NT2/D1 (cell line): Measurements from ENCODE around the gene KCNH5.
"Not testable (repeated sequence)": the region's sequence is repeated elsewhere in the genome, so short reads cannot be mapped to it uniquely, and the experiment has no call there.

Source experiments
- DNase-seq: peaks from one replicate; pipeline ENCODE4 v3.0.0-alpha.2; 2011; ENCODE audit warnings: low read depth, low spot score
- H3K27me3 ChIP-seq: 2 replicates; pipeline ENCODE4 v1.6.0; 2011; ENCODE audit warnings: mild to moderate bottlenecking; ENCODE audit not compliant: insufficient read length, insufficient read depth
- H3K36me3 ChIP-seq: 2 replicates; pipeline ENCODE4 v1.6.1; 2011; ENCODE audit warnings: mild to moderate bottlenecking, low read length, mixed read lengths; ENCODE audit not compliant: insufficient read depth, insufficient read length
- H3K4me1 ChIP-seq: 2 replicates; pipeline ENCODE4 v1.5.1; 2011; ENCODE audit not compliant: insufficient read depth, insufficient read length
- H3K4me3 ChIP-seq: 2 replicates; pipeline ENCODE4 v1.5.1; 2011; ENCODE audit warnings: low read depth; ENCODE audit not compliant: insufficient read length
- H3K9ac ChIP-seq: 2 replicates; pipeline ENCODE4 v1.6.0; 2011; ENCODE audit warnings: low read depth; ENCODE audit not compliant: insufficient read length
- H3K9me3 ChIP-seq: 2 replicates; pipeline ENCODE4 v1.5.1; 2011; ENCODE audit warnings: mild to moderate bottlenecking, low read length; ENCODE audit not compliant: insufficient read depth
- SUZ12 ChIP-seq: IDR thresholded peaks from 2 replicates; pipeline ENCODE4 v1.6.1; 2011; ENCODE audit not compliant: insufficient read length, insufficient read depth; ENCODE audit errors: extremely low read depth
- YY1 ChIP-seq: IDR thresholded peaks from 2 replicates; pipeline ENCODE4 v1.6.1; 2011; ENCODE audit not compliant: insufficient read length, insufficient read depth
- ZNF274 ChIP-seq: IDR thresholded peaks from 2 replicates; pipeline ENCODE4 v1.6.1; 2011; ENCODE audit warnings: mild to moderate bottlenecking, low read depth, low read length

KCNH5 gene

GRCh38 chr14:62778310-62778709 is 266.9 kb downstream of the KCNH5 start:
- H3K9ac ChIP-seq: no peak overlapping the region
- no peak for DNase-seq
- H3K9me3 ChIP-seq: no peaks in the 10 kb centered on the region
- H3K36me3 ChIP-seq: no peaks in the 10 kb centered on the region
- H3K4me1 ChIP-seq: no peaks in the 10 kb centered on the region
- H3K27me3 ChIP-seq: no peaks in the 10 kb centered on the region
- TF ChIP-seq SUZ12 (no peak), ZNF274 (no peak), YY1 (no peak)
- H3K4me3 ChIP-seq: no peak overlapping the region

GRCh38 chr14:62777510-62777909 is 267.7 kb downstream of the KCNH5 start:
- Histone ChIP-seq H3K36me3 (no peaks in the 10 kb centered on the region), H3K4me3 (no peak overlapping the region), H3K4me1 (no peaks in the 10 kb centered on the region), H3K9me3 (no peaks in the 10 kb centered on the region), H3K9ac (no peak overlapping the region), H3K27me3 (no peaks in the 10 kb centered on the region)
- TF ChIP-seq SUZ12: no peak
- TF ChIP-seq ZNF274: no peak
- TF ChIP-seq YY1: no peak
- no peak for DNase-seq

DNA sequence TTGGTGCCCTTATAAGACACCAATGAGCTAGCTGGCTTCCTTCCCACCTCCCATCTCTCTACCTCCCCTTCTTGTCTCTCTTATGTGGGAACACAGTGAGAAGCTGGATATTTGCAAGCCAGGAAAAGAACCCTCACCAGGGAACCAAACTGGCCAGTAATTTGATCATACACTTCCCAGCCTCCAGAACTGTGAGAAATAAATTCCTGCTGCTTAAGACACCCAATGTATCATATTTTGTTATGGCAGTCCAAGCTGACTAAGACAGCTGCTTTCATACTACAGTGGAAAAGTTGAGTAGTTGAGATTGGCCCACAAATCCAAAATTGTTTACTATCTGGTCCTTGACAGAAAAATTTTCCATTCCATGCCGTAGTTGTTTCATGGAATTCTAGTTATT is 269.0 kb downstream of the KCNH5 start:
- Histone ChIP-seq H3K4me1 (no peaks in the 10 kb centered on the region), H3K36me3 (no peaks in the 10 kb centered on the region), H3K9me3 (no peaks in the 10 kb centered on the region), H3K27me3 (no peaks in the 10 kb centered on the region), H3K9ac (no peak overlapping the region), H3K4me3 (no peak overlapping the region)
- no peak for TF ChIP-seq SUZ12
- TF ChIP-seq YY1: no peak
- no peak for TF ChIP-seq ZNF274
- DNase-seq: no peak

DNA sequence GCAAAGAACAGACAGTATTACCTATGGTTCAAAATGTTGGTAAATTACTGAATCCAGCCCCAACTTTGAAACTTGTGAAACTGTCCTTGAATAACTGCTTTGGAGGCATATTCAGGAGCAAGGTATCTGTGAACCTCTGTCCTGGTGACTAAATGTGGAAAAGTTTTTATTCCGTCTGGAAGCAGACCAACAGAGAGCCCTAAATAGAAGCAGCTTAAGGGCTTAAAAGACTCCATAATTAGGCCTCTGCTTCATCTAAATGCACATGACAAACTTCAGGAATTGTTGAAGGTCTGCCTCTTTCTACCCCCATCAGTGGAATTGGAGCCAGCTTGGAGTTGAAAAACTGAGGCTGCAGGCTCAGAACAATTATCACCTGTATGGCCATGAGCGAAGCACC is 276.5 kb downstream of the KCNH5 start:
- no peaks in the 10 kb centered on the region for H3K9me3 ChIP-seq
- no peaks in the 10 kb centered on the region for H3K36me3 ChIP-seq

GRCh38 chr14:62763951-62764350 is 281.3 kb downstream of the KCNH5 start:
- TF ChIP-seq YY1 (no peak), ZNF274 (no peak), SUZ12 (no peak)
- Histone ChIP-seq H3K4me3 (no peak overlapping the region), H3K4me1 (no peaks in the 10 kb centered on the region), H3K36me3 (no peaks in the 10 kb centered on the region), H3K9me3 (no peaks in the 10 kb centered on the region), H3K27me3 (no peaks in the 10 kb centered on the region), H3K9ac (no peak overlapping the region)
- no peak for DNase-seq

More for the DNA sequence above, 276.5 kb downstream of the KCNH5 start:
- Histone ChIP-seq H3K4me3 (no peak overlapping the region), H3K9ac (no peak overlapping the region), H3K4me1 (no peaks in the 10 kb centered on the region), H3K27me3 (no peaks in the 10 kb centered on the region)
- no peak for DNase-seq
- no peak for TF ChIP-seq SUZ12
- TF ChIP-seq ZNF274: no peak
- TF ChIP-seq YY1: no peak

DNA sequence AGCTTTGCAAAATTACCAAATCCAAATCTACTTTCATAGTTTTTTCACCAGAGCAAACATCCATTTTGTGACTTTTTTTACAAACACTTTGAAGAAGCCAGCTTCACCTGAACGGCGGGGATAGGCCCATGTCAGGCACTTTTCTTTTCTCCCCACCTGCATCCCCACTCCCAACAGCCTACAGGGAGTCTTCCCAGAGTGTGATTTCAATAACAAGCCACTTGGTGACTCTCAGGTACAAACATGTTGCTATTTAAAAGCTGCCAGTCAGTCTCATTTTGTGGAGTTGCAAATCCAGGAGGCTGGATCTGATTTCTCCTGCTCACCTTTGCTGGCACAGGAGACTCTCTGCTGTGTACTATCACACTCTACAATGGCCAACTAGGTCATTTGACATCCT is 285.5 kb downstream of the KCNH5 start:
- no peak overlapping the region for H3K4me3 ChIP-seq
- H3K9ac ChIP-seq: no peak overlapping the region
- H3K36me3 ChIP-seq: no peaks in the 10 kb centered on the region
- no peaks in the 10 kb centered on the region for H3K9me3 ChIP-seq
- H3K4me1 ChIP-seq: no peaks in the 10 kb centered on the region
- no peak for TF ChIP-seq SUZ12
- H3K27me3 ChIP-seq: no peaks in the 10 kb centered on the region
- DNase-seq: no peak

DNA sequence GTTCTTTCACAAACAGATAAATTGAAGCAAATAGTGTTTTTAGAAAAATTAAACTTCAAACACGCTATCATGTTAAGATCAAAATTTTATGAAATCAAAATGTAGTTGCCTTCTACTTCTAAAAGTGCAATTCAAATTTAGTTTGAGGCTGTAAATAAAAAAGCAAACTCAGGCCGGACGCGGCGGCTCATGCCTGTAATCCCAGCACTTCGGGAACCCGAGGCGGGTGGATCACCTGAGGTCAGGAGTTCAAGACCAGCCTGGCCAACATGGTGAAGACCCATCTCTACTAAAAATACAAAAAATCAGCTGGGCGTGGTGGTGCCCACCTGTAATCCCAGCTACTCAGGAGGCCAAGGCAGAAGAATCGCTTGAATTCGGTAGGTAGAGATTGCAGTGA is 298.4 kb downstream of the KCNH5 start:
- H3K9me3 ChIP-seq, H3K4me1 ChIP-seq, H3K27me3 ChIP-seq, H3K36me3 ChIP-seq, DNase-seq, H3K4me3 ChIP-seq, H3K9ac ChIP-seq: not testable (repeated sequence)

- H3K4me3 ChIP-seq: no peak overlapping the region
- H3K36me3 ChIP-seq: no peaks in the 10 kb centered on the region
- H3K9me3 ChIP-seq: no peaks in the 10 kb centered on the region
- no peak for DNase-seq
- TF ChIP-seq ZNF274 (no peak), SUZ12 (no peak), YY1 (no peak)
- H3K4me1 ChIP-seq: no peaks in the 10 kb centered on the region
- H3K27me3 ChIP-seq: no peaks in the 10 kb centered on the region
- no peak overlapping the region for H3K9ac ChIP-seq
Measured at GRCh38 chr14:62745496-62745895, 299.8 kb downstream of the KCNH5 start.
